Measurements from ENCODE around the gene ATP2A3. TPM values are rescaled to one million over a fixed set of nuclear protein-coding genes. Genes with fewer than 3 reads are reported as not detected.

ATP2A3 gene
- total and polyA plus RNA-seq, 2 donors (not counting 3 experiments of a cell fraction or from before 2014, with no cell fraction given) = 0.37 to 0.55 TPM

DNA sequence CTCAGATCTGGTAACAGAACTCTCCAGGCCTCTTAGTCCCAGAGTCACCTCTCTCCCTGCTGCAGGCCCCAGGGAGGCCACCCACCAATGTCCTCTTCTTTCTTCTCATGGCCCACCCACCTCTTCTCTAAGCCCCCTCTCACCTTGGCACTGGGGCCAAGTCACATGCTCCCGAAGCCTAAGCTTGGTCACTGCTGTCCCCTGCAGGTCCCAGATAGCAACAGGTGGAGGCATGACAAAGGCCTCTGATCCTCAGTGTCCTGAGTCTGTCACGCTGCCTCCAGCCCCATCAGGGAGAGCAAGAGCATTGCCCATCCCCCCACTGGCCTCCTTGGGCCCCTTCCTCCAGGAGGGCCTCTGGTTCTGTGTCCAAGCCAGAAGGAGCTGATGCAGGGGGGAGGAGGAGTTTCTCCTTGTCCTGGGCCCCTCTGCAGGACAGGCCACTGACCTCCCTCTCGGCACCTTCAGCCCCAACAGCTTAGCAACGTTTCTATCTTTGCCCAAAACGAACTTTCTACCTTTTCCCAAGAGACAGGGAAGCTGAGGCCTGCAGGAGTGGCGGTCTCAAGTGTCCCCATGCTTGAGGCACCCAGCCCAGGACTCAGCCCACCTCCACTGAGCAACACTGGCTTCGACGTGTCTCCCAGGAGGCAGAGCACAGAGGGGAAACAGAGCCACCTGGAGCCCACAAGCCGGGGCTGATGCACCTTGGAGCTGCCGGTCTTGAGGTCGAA lies 56.6 kb downstream of the ATP2A3 start:
- no peak for FAIRE-seq
- no peaks in the 10 kb centered on the region for H3K9me1 ChIP-seq (replicated peaks; ENCODE audit: control insufficient read depth, extremely low read depth, insufficient read depth, low read length)
- CTCF ChIA-PET = interaction anchor here (0.9 to 1.9 kb wide), 6 partner anchors 15 to 64 kb away, joined by 3 to 18 read pairs (median 5); partner anchors contain the start of genes CAMKK1 and NCBP3
- H3K27ac ChIP-seq (ENCODE audit: insufficient read depth, low read depth, low read length) = no peak overlapping the region
- dilution Hi-C loops (cut with MboI; ENCODE audit: extremely low pct_ligation_motif_present, low sequenced_read_pairs) = no loop called here
- H2AFZ ChIP-seq (ENCODE audit: low read depth, low read length) = no peak overlapping the region
- POLR2A ChIA-PET = no interaction called here
- H3K9me3 ChIP-seq (replicated peaks; ENCODE audit: control insufficient read depth, insufficient read depth, low read length) = no peaks in the 10 kb centered on the region
- no peaks in the 10 kb centered on the region for H3K27me3 ChIP-seq (ENCODE audit: control insufficient read depth in 2 of 2, insufficient read depth in 2 of 2, low read length in 2 of 2)
- no peak for TF ChIP-seq EZH2 (IDR thresholded peaks at IDR 0.05; ENCODE audit: borderline replicate concordance, low read depth, low read length, severe bottlenecking)
- peak; percentile 20 to 26 for TF ChIP-seq CTCF (IDR thresholded peaks at IDR 0.05; ENCODE audit: extremely low read depth in 1 of 2, insufficient read depth in 1 of 2, low read depth in 1 of 2, low read length in 2 of 2)
- no peaks in the 10 kb centered on the region for H4K20me1 ChIP-seq (replicated peaks; ENCODE audit: control insufficient read depth, extremely low read depth, insufficient read depth, low read length)
- no peak for DNase-seq (ENCODE audit: low read depth, low spot score)
- H3K4me3 ChIP-seq (replicated peaks in 1 of 3; ENCODE audit: insufficient read depth in 1 of 3, low read depth in 1 of 3, low read length in 3 of 3) = no peak overlapping the region
- no peaks in the 10 kb centered on the region for H3K4me1 ChIP-seq (ENCODE audit: control insufficient read depth, extremely low read depth, insufficient read depth, low read length)
- H3K9ac ChIP-seq (replicated peaks; ENCODE audit: extremely low read depth, insufficient read depth, low read length) = no peak overlapping the region
- H3K79me2 ChIP-seq (ENCODE audit: control insufficient read depth, insufficient read depth, low read length) = no peaks in the 10 kb centered on the region
- intact Hi-C loops (cut with micrococcal nuclease) = loop anchor here (1.0 kb wide), 1 partner anchor 44 kb away; no protein-coding TSS in a partner anchor
- no peak overlapping the region for H3K4me2 ChIP-seq (ENCODE audit: insufficient read depth, low read length)
- H3K36me3 ChIP-seq (ENCODE audit: control insufficient read depth in 2 of 2, extremely low read depth in 1 of 2, insufficient read depth in 2 of 2, low read length in 2 of 2) = no peaks in the 10 kb centered on the region
- no TSS peak for BruUV-seq (replicated peaks)

DNA sequence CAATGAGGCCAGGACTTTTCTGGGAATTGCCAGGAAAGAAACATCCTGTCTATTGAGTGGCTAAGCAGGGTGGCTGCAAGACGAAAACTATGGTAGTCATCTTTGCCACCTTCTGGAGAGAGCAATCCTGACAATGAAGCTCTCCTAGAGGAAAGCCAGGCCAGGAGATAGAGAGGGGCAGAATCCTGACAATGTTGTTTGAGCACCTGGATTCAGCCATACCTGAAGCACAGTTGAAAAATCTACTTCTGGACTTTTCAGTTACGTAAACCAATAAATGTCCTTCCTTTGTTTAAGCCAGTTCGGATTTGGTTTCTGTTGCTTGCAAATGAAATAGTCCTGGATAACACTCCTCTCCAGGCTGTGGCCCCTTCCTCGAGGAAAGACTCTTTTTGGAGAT lies 57.4 kb downstream of the ATP2A3 start:
- H3K27me3 ChIP-seq (ENCODE audit: control insufficient read depth in 2 of 2, insufficient read depth in 2 of 2, low read length in 2 of 2) = no peaks in the 10 kb centered on the region
- H3K4me2 ChIP-seq (ENCODE audit: insufficient read depth, low read length) = no peak overlapping the region
- dilution Hi-C loops (cut with MboI; ENCODE audit: extremely low pct_ligation_motif_present, low sequenced_read_pairs) (no loop called here), intact Hi-C loops (cut with micrococcal nuclease) (loop anchor here (1.0 kb wide), 1 partner anchor 44 kb away; no protein-coding TSS in a partner anchor)
- no peak overlapping the region for H2AFZ ChIP-seq (ENCODE audit: low read depth, low read length)
- H3K4me1 ChIP-seq (ENCODE audit: control insufficient read depth, extremely low read depth, insufficient read depth, low read length) = no peaks in the 10 kb centered on the region
- no peak overlapping the region for H3K27ac ChIP-seq (ENCODE audit: insufficient read depth, low read depth, low read length)
- no TSS peak for BruUV-seq (replicated peaks)
- ChIA-PET CTCF (interaction anchor here (0.9 to 1.9 kb wide), 6 partner anchors 14 to 63 kb away, joined by 3 to 18 read pairs (median 5); partner anchors contain the start of genes CAMKK1 and NCBP3), POLR2A (no interaction called here)
- no peaks in the 10 kb centered on the region for H4K20me1 ChIP-seq (replicated peaks; ENCODE audit: control insufficient read depth, extremely low read depth, insufficient read depth, low read length)
- no peak for DNase-seq (ENCODE audit: low read depth, low spot score)
- no peaks in the 10 kb centered on the region for H3K9me1 ChIP-seq (replicated peaks; ENCODE audit: control insufficient read depth, extremely low read depth, insufficient read depth, low read length)
- H3K9ac ChIP-seq (replicated peaks; ENCODE audit: extremely low read depth, insufficient read depth, low read length) = no peak overlapping the region
- FAIRE-seq = no peak
- H3K36me3 ChIP-seq (ENCODE audit: control insufficient read depth in 2 of 2, extremely low read depth in 1 of 2, insufficient read depth in 2 of 2, low read length in 2 of 2) = no peaks in the 10 kb centered on the region
- no peaks in the 10 kb centered on the region for H3K79me2 ChIP-seq (ENCODE audit: control insufficient read depth, insufficient read depth, low read length)
- H3K4me3 ChIP-seq (replicated peaks in 1 of 3; ENCODE audit: insufficient read depth in 1 of 3, low read depth in 1 of 3, low read length in 3 of 3) = no peak overlapping the region
- H3K9me3 ChIP-seq (replicated peaks; ENCODE audit: control insufficient read depth, insufficient read depth, low read length) = no peaks in the 10 kb centered on the region
- TF ChIP-seq GATA2 (IDR thresholded peaks at IDR 0.05; ENCODE audit: insufficient read depth, insufficient read length, low read depth, low read length) = no peak
- TF ChIP-seq, protein P1, sequence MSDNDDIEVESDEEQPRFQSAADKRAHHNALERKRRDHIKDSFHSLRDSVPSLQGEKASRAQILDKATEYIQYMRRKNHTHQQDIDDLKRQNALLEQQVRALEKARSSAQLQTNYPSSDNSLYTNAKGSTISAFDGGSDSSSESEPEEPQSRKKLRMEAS (IDR thresholded peaks at IDR 0.05; ENCODE audit: insufficient read depth, insufficient read length) = no peak
- TF ChIP-seq POLR2A (IDR thresholded peaks at IDR 0.05; ENCODE audit: low read depth, low read length) = no peak
- no peak for TF ChIP-seq EZH2 (IDR thresholded peaks at IDR 0.05; ENCODE audit: borderline replicate concordance, low read depth, low read length, severe bottlenecking)
- TF ChIP-seq POLR2AphosphoS5 (IDR thresholded peaks at IDR 0.05; ENCODE audit: insufficient read depth, low read depth, low read length) = no peak
- TF ChIP-seq CTCF (IDR thresholded peaks at IDR 0.05; ENCODE audit: extremely low read depth in 1 of 2, insufficient read depth in 1 of 2, low read depth in 1 of 2, low read length in 2 of 2) = no peak
- no peak for TF ChIP-seq JUN (IDR thresholded peaks at IDR 0.05; ENCODE audit: borderline replicate concordance, insufficient read depth, insufficient read length, low read depth)
- no peak for TF ChIP-seq FOS (IDR thresholded peaks at IDR 0.05; ENCODE audit: borderline replicate concordance, insufficient read depth, low read length)
- no peak for TF ChIP-seq MYC (IDR thresholded peaks at IDR 0.05; ENCODE audit: low read depth, low read length)
